ENCODE data around the gene BLNK.
"Not testable (repeated sequence)": the region's sequence is repeated elsewhere in the genome, so short reads cannot be mapped to it uniquely, and the experiment has no call there.

The BLNK gene

DNA sequence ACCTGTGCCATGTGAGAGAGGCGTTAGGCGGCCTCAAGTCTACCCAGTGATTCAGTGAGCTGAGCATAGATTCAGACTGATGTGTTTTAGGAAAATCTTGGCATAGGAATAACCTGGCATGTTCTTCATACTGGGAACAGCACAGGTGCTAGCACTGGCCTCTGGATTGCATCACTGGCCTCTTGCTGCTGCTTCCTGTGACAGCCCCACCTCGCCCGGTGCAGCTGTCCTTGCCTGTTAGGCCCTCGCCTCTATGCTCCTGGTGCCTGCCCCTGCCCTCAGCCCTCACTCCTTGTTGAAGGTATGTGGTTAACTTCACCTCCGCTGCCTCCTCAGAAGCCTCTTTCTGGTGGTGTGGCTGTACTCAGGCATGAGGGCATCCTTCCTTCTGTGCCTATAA is 46.2 kb downstream of the BLNK start:
- DNase-seq (ENCODE audit: low read depth, low spot score): no peak

DNA sequence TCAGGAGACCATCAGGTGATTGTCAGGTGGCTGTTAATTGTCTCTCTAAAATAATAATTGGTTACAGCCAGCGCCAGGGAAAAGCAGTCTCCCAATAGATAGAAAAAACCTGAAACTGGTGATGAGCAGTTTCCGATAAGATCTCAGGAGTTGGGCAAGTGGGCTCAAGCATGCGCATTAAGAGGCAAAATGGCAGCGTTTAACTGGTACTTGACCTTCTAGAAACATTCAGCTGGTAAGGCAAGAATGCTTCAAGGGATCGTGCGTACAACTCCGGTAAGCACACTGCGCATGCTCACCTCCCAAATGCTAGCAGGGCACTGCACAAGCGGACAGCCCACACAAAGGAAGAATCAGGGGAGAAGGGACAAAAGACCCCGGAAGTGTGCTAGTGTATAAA is 48.5 kb downstream of the BLNK start:
- DNase-seq (ENCODE audit: low read depth, low spot score): no peak

DNA sequence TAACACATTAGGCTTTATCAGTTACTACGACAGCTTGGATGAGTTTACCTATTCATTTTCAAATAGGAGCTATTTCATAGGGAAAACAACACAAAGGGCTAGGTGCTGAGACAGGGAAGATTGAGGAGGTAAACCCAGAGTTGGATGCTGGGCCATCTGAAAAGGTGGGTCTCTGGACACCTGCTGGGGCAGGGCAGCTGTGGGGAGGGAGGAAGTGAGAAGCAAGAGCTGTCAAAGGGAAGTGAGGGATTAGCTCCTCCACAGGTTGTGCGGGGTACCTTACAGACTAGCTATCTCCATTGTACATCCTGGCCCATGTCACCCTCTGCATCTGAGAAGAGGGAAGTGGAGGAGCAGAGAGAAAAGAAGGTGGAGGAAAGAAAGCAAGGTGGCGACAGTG is 48.9 kb downstream of the BLNK start:
- no peak for DNase-seq (ENCODE audit: low read depth, low spot score)

DNA sequence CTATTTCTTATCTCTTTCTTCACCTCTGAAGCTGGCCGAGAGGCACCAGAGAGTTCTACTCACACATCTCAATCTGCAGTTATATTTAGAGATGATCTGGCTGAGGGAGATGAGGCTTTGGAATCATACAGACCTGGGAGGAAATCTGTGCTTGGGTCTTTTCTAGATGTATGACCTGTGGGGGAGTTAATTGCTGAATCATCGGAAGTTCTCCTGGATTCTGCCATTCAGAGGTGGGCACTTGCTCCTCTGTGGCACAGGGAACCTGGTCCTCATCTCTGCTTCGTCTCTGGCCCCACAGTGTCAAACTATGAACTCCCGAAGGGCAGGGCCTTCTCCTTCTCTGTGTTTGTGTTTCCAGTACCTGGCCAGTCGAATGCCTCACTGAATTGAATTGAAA is 52.5 kb downstream of the BLNK start:
- DNase-seq (ENCODE audit: low read depth, low spot score): no peak

DNA sequence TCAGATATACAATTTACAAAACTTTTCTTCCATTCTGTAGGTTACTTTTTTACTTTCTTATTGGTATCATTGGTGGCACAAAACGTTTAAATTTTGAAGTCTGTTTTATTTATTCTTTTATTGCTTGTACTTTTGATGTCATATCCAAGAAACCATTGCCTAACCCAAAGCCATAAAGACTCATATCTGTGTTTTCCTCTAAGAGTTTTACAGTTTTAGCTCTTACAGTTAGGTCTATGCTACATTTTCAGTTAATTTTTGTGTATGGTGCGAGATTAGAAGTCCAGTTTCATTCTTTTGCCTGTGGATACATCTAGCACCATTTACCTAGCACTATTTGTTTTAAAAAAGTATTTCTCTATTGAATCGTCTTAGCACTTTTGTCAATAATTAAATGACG is 53.7 kb downstream of the BLNK start:
- DNase-seq (ENCODE audit: low read depth, low spot score): no peak

DNA sequence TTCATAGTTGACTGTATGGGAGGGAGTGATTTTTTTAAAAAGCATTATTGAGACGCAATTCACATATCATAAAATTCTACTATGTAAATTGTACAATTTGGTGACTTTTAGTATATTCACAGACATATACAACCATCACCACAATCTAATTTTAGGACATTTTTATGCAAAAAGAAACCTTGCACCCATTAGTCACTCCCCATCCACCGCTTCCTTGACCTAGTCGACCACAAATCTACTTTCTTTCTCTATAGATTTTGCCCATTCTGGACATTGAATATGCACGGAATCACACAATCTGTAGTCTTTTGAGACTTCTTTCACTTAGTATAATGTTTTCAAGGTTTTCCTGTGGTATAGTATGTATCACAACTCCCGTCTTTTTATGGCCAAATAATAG is 54.6 kb downstream of the BLNK start:
- no peak for DNase-seq (ENCODE audit: low read depth, low spot score)

DNA sequence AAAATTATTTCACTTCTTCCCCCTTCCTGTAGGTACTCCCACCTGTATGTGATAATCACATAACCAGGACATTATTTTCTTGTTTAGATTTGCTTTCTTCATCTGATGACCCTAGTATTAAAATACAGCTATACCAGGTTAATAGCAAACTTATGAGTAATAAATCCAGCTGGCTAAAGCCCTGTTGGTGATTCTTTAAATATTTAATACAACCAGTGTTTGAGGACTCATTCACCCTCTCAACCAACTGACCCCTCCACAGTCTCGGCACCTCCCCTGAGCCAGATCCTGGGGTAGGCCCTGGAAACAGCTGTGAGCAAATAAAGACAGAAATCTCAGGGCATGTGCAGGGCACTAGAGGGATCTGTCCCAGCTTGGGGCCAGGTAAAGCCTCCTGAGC is 58.5 kb downstream of the BLNK start:
- DNase-seq (ENCODE audit: low read depth, low spot score): no peak

DNA sequence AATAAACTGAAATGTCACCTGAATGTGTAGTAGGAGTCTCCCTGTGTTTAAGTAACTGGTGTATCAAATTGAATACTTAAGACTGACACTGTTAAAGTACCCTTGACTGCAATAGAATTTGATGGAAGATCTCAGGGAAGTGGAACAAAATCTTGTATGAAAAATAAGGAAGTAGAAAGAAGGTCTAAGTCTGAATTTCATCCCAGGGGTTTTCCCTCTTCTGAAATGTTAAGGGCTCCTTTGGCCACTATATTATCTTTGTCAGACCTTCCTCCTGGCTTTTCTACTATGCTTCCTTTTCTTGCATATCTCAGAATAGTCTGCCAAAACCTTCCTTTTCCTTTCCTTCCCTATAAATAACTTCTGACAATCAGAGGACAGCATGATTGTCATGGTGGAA is 59.6 kb downstream of the BLNK start:
- DNase-seq (ENCODE audit: low read depth, low spot score): no peak

DNA sequence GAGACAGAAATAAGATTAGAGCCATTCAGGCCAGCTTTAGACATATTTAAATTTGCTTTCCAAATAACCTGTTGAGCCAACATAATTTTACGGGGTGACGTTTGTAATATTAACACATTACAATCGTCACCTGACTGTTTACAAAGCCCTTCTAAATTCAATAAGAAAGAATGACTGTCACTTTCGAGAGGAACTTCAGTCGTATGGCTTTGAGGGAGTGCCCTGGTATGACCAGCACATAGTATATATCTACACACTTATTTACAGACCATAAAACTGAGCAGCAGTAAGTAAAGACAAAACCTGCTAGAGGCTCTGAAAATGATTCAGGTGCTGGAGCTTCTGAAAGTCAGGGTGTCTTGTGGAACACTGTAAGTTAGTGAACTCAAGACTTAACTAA is 62.4 kb downstream of the BLNK start:
- no peak for DNase-seq (ENCODE audit: low read depth, low spot score)

DNA sequence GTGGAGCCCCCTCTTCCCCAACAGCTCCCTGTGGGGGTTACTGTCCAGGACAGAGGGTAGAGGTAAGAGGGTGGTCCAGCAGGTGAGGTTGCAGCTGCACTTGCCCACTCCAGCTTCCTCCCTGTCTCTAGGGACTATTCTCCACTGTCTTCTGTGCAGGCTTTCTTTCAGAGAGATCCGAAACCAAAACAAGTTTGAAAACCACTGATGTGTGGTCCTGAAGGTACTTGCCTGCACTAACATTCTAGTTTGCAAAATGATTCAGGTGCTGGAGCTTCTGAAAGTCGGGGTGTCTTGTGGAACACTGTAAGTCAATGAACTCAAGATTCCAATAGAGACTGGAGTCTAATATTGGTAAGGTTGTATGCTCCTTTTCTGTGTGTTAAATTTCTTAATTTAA is 63.1 kb downstream of the BLNK start:
- no peak for DNase-seq (ENCODE audit: low read depth, low spot score)

DNA sequence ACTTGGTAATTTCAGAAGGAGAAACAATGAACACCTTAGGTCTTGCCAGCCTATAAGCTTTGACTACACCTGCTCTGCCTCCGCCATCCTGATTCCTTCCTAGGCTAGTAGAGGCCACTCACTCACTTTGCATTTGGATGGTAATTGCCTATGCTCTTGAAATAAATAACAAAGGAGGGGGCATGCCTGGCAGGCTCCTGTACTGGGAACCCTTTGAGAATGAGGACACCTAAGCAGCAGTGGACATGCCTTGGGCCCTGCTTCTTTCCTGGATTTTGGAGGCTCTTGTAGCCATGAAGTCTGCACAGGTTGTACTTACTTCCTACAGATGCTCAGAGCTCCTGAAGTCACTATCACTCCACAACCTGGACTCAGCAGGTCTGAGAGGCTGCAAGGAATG is 65.8 kb downstream of the BLNK start:
- peak; percentile 24 for DNase-seq (ENCODE audit: low read depth, low spot score)

DNA sequence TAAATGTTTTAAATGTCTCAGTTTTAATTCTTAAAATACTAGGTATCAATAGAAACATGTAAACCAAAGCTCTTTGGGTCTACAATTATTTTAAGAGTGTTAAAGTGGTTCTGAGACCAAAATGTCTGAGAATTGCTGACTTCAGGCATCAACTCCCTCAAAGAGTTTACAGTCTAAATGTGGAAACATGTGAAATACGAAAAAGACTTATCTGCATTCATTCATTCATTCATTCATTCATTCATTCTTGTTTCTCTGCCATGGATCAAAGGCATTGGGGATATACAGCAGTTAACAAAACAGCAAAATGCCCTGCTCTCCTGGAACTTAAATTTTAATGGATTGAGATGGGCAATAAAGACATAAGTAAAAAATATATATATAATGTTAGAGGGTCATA is 69.8 kb downstream of the BLNK start:
- no peak for DNase-seq (ENCODE audit: low read depth, low spot score)

DNA sequence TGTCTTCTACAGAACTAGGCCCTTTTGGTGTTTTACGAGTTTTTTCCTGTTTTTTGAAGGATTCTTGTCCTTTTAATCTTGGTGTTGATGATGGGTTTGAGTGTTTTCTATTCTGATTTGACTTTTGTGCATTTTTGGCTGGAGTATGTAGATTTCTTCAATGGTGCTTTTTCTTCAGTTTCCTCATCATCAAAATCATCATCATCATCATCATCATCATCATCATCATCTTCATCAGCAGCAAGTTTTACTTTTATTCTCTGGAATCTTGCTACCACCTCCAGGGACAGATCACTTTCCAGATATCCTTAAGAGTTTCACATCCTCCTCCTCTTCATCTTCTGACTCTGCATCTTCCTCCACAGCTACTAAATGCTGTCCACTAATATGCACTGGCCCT is 81.9 kb downstream of the BLNK start:
- DNase-seq (ENCODE audit: low read depth, low spot score): not testable (repeated sequence)

DNA sequence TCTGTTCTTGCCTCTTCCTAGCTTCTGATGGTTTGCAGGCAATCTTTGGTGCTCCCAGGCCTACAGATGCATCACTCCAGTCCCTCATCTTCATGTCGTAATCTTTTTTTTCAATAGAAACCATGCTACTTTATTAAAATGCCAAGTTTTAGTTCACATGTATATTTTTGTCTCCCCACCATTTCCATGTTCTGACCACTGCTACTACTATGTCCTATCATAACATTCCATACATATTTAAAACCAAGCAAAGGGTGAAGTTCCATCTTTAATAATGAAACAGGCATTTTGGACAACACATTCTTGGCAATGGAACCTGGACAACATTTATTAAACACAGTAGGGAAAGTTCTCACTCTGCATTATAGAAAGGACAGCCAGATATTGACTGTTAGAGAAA is 82.5 kb downstream of the BLNK start:
- no peak for DNase-seq (ENCODE audit: low read depth, low spot score)

DNA sequence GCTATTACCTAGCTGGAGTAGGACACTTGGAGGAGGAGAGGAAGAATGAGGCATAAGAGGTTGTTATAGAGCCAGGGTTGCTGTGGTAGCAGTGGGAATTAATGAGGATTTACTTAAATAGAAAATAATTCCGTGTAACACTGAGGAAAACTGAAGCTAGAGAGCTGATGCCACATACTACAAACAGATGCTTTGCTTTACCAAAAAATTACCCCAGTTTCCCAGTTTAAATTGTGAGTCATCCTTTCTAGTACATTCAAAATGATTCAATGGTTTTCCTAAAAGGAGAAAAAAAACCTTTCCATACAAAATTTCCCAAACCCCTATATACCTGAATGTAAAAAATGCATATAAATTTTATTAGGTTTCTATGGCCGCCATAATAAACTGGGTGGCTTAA is 82.9 kb downstream of the BLNK start:
- no peak for DNase-seq (ENCODE audit: low read depth, low spot score)

DNA sequence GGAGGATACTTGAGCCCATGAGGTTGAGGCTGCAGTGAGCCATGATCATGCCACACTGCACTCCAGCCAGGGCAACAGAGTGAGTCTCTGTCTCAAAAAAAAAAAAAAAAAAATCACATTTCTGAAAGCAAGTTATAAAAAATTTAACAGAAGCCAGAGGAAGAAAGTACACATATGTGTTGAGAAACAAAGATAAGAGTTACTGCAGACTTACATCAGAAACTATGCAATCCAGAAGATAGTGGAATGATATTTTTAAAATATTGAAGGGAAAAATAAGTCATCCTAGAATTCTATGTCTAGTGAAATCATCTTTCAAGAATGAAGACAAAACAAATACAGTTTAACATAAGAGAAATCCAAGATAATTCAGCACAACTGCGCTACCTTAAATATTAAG is 94.4 kb downstream of the BLNK start:
- DNase-seq (ENCODE audit: low read depth, low spot score): no peak

DNA sequence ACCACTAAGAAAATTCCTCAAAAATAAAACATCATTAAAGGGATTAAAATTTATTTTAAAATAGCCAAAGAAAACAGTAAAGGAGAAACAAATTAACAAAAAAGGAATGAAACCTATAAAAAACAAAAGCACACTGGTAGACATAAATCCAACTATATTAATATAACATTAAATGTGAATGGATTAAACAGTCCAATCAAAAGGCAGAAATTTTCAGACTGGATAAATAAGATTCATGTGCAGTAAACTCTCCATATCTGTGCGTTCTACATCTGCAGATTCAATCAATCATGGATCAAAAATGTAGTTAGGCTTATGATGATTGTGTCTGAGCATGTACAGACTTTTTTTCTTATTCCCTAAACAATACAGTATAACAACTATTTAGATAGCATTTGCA is 98.7 kb downstream of the BLNK start:
- no peak for DNase-seq (ENCODE audit: low read depth, low spot score)

DNA sequence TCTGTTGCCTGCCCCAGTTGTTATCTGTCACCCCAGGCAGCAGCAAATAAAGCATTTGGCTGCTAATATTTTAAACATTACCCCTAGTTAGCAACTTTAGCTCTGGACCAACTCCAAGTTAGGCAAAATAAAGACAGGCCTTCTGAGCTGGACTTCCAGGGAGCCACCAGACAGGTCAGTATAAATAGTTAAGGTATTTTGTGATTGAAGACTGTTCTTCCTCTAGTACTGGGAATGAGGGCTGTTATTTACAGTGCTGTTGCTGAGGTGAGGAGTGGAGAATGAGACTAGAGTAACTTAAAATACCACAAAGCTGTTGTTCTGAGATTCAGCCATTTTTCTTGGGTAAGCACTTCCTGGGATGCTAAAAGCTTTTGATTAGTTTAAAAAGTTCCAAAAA is 101.1 kb downstream of the BLNK start:
- DNase-seq (ENCODE audit: low read depth, low spot score): no peak

DNA sequence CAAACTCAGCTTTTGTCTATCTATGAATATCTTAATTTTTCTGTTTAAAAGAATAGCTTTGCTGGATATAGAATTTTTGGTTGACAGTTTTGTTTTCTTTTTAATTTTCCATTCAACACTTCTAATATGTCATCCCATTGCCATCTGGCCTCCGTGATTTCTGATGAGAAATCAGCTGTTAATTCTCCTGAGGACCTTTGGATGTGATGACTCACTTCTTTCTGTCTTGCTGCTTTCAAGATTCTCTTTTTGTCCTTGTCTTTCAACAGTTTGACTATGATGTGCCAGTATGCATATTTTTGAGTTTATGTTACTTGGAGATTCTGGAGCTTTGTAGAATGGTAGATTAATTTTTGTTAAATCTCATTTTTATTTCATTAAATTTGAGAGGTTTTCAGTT is 102.8 kb downstream of the BLNK start:
- DNase-seq (ENCODE audit: low read depth, low spot score): no peak

DNA sequence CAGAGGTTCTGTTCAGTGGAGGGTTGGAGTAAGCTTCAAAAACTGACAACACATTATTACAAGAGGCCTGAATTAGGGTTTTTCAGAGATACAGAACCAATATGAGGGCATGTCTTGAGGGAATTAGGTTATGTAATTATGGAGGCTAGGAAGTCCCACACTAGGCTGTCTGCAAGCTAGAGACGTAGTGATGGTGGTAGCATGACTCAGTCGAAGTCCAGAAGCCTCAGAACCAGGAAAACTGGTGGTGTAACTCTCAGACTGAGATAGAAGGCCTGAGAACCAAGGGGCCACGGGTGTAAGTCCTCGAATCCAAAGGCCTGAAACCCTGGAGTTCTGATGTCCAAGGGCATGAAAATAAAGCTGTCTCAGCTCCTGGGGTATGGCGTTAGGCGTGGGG is 105.6 kb downstream of the BLNK start:
- no peak for DNase-seq (ENCODE audit: low read depth, low spot score)

DNA sequence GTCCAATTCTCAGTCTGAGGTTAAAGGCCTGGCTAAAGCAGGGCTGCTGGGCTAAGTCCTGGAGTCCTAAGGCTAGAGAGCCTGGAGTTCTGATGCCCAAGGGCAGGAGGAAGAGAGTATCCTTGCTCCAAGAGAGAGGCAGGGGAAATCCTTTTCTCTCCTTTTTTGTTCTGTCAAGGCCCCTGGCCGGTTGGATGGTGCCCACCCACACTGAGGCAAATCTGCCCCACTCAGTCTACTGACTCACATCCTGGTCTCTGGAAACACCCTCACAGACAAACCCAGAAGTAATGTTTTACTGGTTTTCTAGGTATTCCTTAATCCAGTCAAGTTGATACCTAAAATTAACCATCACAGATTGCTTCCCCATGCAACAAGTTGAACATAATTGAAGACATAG is 118.3 kb downstream of the BLNK start:
- no peak for DNase-seq (ENCODE audit: low read depth, low spot score)

DNA sequence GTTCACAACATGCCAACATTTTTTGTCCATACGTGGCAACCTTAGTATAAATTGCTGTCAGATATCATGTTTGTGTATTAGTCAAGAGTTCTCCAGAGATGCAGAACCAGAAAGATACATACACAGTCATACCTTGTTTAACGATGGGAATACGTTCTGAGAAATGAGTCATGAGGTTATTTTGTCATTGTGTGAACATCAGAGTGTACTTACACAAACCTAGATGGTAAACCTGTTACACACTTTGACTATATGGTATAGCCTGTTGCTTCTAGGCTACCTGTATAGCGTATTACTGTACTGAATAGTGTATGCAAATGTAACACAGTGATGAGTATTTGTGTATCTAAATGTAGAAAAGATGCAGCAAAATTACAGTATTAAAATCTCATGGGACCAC is 118.9 kb downstream of the BLNK start:
- no peak for DNase-seq (ENCODE audit: low read depth, low spot score)
